M059J (cell line): Measurements from ENCODE around the gene RNF223. TPM values are rescaled to one million over a fixed set of nuclear protein-coding genes. Genes with fewer than 3 reads are reported as not detected.
"Not testable (repeated sequence)": the region's sequence is repeated elsewhere in the genome, so short reads cannot be mapped to it uniquely, and the experiment has no call there.

Source experiments
- DNase-seq: peaks from one replicate; pipeline ENCODE4 v3.0.0-alpha.2; 2012; ENCODE audit warnings: low read depth
- total RNA-seq: library from RNA; depleted of rRNA; stranded (reverse); fragments of >200 nt; shearing (Covaris generic); gene quantifications from 2 replicates; pipeline ENCODE4 v1.2.3, GENCODE V29; 2014

The RNF223 gene
- total RNA-seq, 1 experiment from 2014 or later = not detected

DNA sequence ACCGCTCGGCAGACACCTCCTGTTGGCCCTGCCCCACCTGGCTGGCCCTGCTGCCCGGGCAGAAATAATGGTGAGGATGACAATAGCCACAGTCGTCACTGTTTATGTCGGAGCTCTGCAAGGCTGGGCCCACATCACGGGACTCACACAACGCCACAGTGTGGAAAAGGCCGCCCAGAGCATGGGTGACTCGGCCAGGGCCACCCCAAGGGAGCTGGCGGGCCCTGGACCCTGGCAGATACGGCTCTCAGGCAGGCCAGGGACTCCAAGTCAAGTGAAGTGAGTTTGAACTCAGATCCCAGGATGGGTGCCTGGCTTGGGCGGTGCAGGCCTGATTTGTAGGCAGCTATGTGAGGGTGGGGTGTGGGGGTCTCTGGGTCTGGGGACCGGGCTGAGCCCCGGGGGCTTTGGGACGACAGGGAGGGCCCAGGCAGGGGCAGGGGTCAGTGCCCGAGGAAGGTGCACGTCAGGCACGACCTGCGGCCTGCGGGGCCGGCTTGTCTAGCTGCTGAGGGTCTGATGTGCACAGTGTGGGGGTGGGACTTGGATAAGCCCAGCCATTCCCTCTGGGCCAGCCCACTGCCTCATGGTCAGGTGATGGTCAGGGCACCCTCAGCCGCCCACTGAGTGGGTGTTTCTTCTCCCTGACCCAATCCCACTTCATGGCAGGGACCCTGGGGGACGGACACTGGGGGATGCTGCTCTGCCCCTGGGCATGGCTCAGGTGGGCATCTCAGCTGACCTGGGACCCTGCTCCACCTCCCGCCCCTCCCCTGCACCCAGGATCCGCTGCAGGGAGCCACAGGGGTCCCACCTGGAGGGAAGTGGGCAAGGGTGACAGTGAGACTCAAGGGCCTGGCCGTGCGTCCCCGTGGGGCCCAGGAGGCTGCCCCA is 1.0 kb downstream of the RNF223 start:
- no peak for DNase-seq

DNA sequence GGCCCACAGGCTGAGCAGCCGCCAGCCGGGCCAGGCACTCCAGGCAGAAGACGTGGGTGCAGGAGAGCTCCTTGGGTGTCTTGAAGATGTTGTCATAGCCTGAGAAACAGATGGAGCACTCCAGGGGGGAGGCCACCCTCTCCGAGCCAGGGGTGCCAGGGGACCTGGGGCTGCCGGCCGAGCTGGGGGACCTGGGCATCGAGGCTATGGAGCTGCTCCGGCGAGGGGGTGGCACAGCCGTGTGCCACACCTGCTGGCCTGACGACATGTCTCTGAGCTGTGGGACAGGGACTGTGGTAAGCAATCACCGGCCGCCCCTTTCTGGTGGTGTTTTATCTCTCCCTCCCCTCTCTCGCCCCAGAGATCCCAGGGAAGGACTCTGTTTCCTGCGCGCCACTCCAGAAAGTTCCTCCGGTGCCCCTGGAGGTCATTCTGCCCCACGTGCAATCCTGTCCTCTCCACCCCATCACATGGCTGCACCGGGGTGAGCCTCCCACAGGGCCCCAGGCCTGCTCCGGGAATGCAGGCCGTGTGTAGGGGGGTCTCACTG is 1.7 kb downstream of the RNF223 start:
- DNase-seq = no peak

DNA sequence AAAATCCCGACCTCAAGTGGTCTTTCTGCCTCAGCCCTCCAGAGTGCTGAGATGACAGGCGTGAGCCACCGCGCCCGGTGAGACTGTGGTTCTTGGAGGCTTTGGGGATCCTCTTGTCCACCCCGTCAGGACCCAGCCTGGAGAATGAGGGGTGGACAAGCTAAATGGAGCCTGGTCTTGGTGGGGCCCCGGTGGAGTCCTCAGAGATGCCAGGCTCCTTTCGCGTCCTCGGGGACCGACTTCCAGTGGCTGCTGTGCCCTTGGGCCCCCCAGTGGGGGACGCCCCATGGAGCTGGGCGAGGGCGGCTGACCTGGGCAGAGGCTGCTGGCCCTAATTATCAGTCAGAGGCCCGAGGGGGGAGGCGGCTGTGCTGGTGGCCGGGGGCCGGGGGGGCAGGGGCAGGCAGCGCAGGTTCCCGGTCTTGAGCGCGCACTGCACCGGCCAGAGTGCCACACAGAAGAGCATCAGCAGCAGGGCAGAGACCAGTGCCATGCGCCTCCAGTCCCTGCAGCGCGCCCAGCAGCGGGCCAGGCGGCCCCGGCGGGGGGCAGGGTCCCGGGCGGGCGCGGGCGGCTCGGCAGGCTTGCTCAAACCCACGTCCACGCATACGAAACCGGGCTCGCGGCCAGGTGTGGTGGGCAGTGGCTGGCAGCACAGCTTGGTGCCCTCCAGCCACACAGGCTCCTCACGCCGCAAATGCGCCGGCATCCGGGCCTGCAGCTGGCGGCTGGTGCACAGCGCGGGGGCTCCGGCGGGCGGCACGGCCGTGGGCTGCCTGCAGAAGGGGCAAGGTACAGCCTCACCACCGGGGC is 2.4 kb downstream of the RNF223 start:
- no peak for DNase-seq

GRCh38 chr1:1069711-1070676 is 4.1 kb downstream of the RNF223 start:
- DNase-seq = no peak

DNA sequence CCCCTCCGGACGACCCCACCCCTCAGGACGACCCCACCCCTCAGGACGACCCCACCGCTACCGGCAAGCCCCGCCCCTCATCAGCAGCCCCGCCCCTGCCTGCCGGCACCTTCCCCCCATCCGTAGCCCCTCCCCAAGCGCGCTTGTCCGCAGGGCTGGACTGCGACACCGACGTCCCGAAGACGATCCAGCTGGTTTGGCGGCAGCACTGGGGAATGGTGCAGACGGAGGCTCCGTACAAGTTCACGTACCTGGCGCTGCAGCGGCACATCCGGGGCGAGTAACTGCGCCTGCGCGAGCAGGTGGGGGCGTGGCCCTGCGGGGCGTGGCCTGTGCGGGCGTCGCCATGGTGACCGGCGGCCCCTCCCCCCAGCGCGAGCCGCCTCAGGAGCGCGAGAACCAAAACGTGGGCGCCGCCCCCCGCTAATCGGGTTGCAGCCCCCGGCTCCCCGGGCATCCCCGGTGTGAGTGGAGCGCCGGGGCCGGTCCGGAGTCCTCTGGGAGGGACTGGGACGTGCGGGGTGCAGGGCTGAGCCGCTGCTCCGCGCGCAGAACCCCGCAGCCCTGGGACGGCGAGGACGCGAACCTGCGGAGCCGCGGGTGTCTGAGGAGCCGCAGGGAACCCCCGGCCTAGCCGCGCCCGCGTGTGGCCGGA is 4.9 kb downstream of the RNF223 start:
- DNase-seq = peak; percentile 67

DNA sequence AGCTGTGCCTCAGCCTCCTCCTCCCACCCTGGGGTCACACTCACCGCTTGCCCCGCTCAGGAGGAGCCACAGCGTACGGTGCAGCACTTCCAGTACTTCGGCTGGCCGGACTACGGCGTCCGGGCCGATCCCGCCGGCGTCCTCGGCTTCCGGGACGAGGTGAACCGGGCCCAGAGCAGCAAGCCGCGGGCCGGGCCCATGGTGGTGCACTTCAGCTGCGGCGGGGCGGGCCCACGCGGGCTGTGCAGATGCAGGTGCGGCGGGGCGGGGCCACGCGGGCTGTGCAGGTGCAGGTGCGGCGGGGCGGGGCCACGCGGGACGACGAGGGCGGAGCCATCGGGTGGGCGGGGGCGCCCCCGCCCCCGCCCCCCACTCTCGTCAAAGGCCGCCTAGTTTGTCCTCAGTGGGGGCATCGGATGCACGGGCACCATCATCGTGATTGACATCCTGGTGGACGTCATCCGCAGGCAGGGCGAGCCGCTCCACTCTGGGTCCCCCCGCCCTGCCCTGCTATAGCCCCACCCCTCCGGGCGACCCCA is 5.5 kb downstream of the RNF223 start:
- no peak for DNase-seq

DNA sequence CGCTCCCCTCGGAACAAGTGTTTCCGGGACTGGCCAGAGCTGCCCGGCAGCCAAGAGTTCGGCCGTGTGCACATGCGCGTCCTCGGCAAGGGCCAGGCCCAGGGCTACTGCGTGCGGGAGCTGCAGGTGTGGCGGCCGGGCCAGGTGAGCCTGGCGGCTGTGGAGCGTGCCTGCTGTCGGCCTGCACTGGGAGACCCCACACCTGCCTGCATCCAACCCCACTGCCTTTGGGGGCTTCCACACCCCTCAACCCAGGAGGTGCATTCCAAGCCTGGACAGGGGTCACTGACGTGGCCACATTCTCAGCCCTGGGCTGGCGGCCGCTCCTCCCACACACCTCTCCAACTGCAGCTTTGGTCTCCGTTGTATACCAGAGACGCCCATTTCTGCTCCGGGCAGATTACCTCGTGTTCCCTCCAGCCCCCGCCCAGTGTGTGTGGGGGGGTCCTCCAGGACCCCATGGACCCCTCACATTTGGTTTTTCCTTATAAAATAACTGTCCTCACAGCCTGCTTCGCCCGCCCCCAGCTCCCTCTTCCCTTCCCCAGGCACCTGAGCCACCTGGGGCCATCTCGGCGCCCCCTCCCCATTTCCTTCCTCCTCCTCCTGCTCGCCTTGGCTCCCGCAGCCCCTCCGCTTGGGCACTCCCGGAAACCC is 6.1 kb downstream of the RNF223 start:
- no peak for DNase-seq

DNA sequence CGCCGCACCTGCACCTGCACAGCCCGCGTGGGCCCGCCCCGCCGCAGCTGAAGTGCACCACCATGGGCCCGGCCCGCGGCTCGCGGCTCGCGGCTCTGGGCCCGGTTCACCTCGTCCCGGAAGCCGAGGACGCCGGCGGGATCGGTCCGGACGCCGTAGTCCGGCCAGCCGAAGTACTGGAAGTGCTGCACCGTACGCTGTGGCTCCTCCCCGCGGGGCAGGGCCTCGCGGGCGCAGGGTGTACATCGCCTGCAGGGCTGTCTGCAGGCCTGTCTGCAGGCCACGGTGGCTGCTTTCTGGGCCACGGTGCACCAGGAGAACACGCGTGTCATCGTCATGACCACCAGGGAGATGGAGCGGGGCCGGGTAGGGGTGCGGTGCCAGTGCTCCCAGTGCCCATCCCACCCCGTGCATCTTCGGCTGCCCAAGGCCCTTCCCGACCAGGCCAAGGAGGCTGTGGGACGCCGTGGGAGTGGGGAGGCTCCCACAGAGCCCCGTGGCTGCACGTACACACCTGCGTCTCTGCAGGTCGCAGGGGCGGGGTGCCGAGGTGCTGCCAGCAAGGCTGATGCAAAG is 6.7 kb downstream of the RNF223 start:
- no peak for DNase-seq

- DNase-seq = peak; percentile 48
These were observed 7.5 kb downstream of the RNF223 start for GRCh38 chr1:1066403-1067283.

GRCh38 chr1:1065940-1066304 is 8.2 kb downstream of the RNF223 start:
- DNase-seq = not testable (repeated sequence)

DNA sequence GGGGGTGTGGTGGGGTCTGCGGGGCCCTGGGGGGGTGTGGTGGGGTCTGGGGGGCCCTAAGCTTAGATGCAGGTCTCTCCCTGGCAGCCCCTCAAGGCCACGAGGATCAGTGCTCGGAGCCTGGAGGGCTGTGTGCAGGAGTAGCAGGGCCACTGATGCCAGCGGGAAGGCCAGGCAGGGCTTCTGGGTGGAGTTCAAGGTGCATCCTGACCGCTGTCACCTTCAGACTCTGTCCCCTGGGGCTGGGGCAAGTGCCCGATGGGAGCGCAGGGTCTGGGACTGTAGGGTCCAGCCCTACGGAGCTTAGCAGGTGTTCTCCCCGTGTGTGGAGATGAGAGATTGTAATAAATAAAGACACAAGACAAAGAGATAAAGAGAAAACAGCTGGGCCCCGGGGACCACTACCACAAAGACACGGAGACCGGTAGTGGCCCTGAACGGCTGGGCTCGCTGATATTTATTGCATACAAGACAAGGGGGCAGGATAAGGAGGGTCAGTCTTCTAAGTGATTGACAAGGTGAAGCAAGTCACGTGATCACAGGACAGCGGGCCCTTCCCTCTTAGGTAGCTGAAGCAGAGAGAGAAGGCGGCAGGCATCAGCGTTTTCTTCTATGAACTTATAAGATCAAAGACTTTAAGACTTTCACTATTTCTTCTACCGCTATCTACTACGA is 8.7 kb downstream of the RNF223 start:
- no peak for DNase-seq

GRCh38 chr1:1063945-1064831 is 9.9 kb downstream of the RNF223 start:
- peak; percentile 94 for DNase-seq

GRCh38 chr1:1063261-1063944 is 10.7 kb downstream of the RNF223 start:
- DNase-seq = no peak

- no peak for DNase-seq
These were observed 11.6 kb downstream of the RNF223 start for GRCh38 chr1:1062348-1063163.

DNA sequence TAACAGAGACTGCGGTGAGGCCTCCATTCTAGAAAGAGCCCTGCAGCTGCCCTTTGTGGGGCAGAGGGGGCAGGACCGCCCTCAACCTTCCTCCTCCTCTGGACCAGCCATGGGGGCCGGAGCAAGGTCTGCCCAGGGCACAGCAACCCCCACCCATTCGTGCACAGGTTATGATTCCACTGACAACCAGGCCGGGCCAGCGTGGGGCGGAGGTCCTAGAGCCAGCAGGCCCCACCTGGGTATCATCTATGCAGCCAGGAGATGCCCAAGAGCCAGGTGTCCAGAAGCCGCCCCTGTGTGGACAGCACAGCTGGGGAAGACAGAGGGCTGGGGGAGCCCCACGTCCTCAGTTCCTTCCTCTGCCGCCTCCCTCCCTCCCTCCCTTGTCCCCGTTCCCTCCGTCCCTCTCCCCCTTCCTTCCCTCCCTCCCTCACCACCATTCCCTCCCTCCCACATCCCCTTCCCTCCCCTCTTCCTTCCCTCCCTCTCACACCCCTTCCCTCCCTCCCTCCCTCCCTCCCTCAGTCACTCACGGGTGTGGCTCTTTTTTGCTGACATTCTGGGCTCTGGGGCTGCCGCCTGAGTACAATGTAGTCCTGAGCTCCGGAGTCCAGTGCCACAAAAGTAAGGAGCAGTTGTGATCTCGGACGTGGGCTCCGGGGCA is 12.3 kb downstream of the RNF223 start:
- no peak for DNase-seq
